H9 (cell line): Measurements from ENCODE around the gene PARP3. TPM values are rescaled to one million over a fixed set of nuclear protein-coding genes. Genes with fewer than 3 reads are reported as not detected.

ENCODE experiments used
- DNase-seq: peaks from one replicate; pipeline ENCODE4 v3.0.0-alpha.2; 2017
- H2AFZ ChIP-seq: one replicate; pipeline ENCODE4 v1.6.1; 2013; ENCODE audit warnings: mild to moderate bottlenecking, low read length, control low read depth, moderate library complexity
- H2AK5ac ChIP-seq: 2 replicates; pipeline ENCODE4 v1.6.1; 2013; ENCODE audit warnings: low read length, control low read depth, mixed read lengths; ENCODE audit not compliant: insufficient read length
- H2BK120ac ChIP-seq: one replicate; pipeline ENCODE4 v1.6.1; 2013; ENCODE audit warnings: low read depth, mild to moderate bottlenecking, low read length, control low read depth, inconsistent platforms; ENCODE audit not compliant: poor library complexity, severe bottlenecking
- H2BK12ac ChIP-seq: 2 replicates; pipeline ENCODE4 v1.6.1; 2013; ENCODE audit warnings: low read length, control low read depth, mixed read lengths, low read depth; ENCODE audit not compliant: insufficient read length
- H2BK15ac ChIP-seq: 2 replicates; pipeline ENCODE4 v1.6.1; 2013; ENCODE audit warnings: low read depth, low read length, control low read depth
- H2BK20ac ChIP-seq: one replicate; pipeline ENCODE4 v1.6.1; 2013; ENCODE audit warnings: low read depth, mild to moderate bottlenecking, low read length, control low read depth, inconsistent platforms; ENCODE audit not compliant: poor library complexity, severe bottlenecking
- H2BK5ac ChIP-seq: 2 replicates; pipeline ENCODE4 v1.6.1; 2013; ENCODE audit warnings: low read length, control low read depth, mixed read lengths; ENCODE audit not compliant: insufficient read length
- H3K14ac ChIP-seq: 2 replicates; pipeline ENCODE4 v1.6.1; 2013; ENCODE audit warnings: low read length, control low read depth; ENCODE audit not compliant: insufficient read depth
- H3K18ac ChIP-seq: 2 replicates; pipeline ENCODE4 v1.6.1; 2013; ENCODE audit warnings: low read depth, mild to moderate bottlenecking, mixed read lengths, low read length, control low read depth; ENCODE audit not compliant: insufficient read length
- H3K23ac ChIP-seq: 2 replicates; pipeline ENCODE4 v1.6.1; 2013; ENCODE audit warnings: low read length, control low read depth, mixed read lengths, low read depth; ENCODE audit not compliant: insufficient read length
- H3K23me2 ChIP-seq: 2 replicates; pipeline ENCODE4 v1.6.1; 2013; ENCODE audit warnings: low read depth, mild to moderate bottlenecking, mixed read lengths, low read length, control low read depth; ENCODE audit not compliant: insufficient read length, poor library complexity, severe bottlenecking
- H3K27ac ChIP-seq: 2 replicates; pipeline ENCODE4 v1.5.1; 2013; ENCODE audit warnings: low read length, control low read depth, mixed read lengths, low read depth; ENCODE audit not compliant: insufficient read length
- H3K27me3 ChIP-seq: 2 replicates; pipeline ENCODE4 v1.6.1; 2013; ENCODE audit warnings: low read length, control low read depth, inconsistent platforms; ENCODE audit not compliant: insufficient read depth
- H3K4ac ChIP-seq: 2 replicates; pipeline ENCODE4 v1.6.1; 2013; ENCODE audit warnings: low read depth, mild to moderate bottlenecking, control low read depth, inconsistent platforms, low read length, moderate library complexity
- H3K4me1 ChIP-seq: 2 replicates; pipeline ENCODE4 v1.6.1; 2013; ENCODE audit warnings: low read length, control low read depth, inconsistent platforms; ENCODE audit not compliant: insufficient read depth
- H3K4me2 ChIP-seq: 2 replicates; pipeline ENCODE4 v1.6.1; 2013; ENCODE audit warnings: low read length, control low read depth, mixed read lengths; ENCODE audit not compliant: insufficient read length, insufficient read depth
- H3K56ac ChIP-seq: 2 replicates; pipeline ENCODE4 v1.6.1; 2013; ENCODE audit warnings: low read depth, mild to moderate bottlenecking, mixed read lengths, low read length, control low read depth; ENCODE audit not compliant: insufficient read length
- H3K79me1 ChIP-seq: 2 replicates; pipeline ENCODE4 v1.6.1; 2013; ENCODE audit warnings: low read depth, mild to moderate bottlenecking, moderate library complexity, low read length, control low read depth, inconsistent platforms; ENCODE audit not compliant: insufficient read depth, poor library complexity, severe bottlenecking
- H3K79me2 ChIP-seq: 2 replicates; pipeline ENCODE4 v1.6.1; 2013; ENCODE audit warnings: low read length, control low read depth, inconsistent platforms; ENCODE audit not compliant: insufficient read depth
- H3K9ac ChIP-seq: 2 replicates; pipeline ENCODE4 v1.6.1; 2013; ENCODE audit warnings: low read length, control low read depth, mixed read lengths; ENCODE audit not compliant: insufficient read length; ENCODE audit errors: extremely low read depth
- H3K9me3 ChIP-seq: one replicate; pipeline ENCODE4 v1.6.1; 2013; ENCODE audit warnings: low read depth, low read length, inconsistent platforms; ENCODE audit not compliant: control insufficient read depth
- H3T11ph ChIP-seq: one replicate; pipeline ENCODE4 v1.6.1; 2013; ENCODE audit warnings: mild to moderate bottlenecking, low read length, control low read depth, inconsistent platforms
- H4K20me1 ChIP-seq: one replicate; pipeline ENCODE4 v1.6.1; 2013; ENCODE audit not compliant: control insufficient read depth, insufficient read length, insufficient read depth
- H4K5ac ChIP-seq: 2 replicates; pipeline ENCODE4 v1.6.1; 2013; ENCODE audit warnings: low read depth, mild to moderate bottlenecking, mixed read lengths, low read length, control low read depth; ENCODE audit not compliant: insufficient read length
- H4K8ac ChIP-seq: replicated peaks from 2 replicates; pipeline ENCODE4 v1.6.1; 2013; ENCODE audit warnings: low read length, control low read depth, mixed read lengths, low read depth; ENCODE audit not compliant: insufficient read length
- H4K91ac ChIP-seq: 2 replicates; pipeline ENCODE4 v1.6.1; 2013; ENCODE audit warnings: low read depth, mild to moderate bottlenecking, moderate library complexity, mixed read lengths, low read length, control low read depth; ENCODE audit not compliant: insufficient read length
- H3K27ac Mint-ChIP-seq, 3 experiments: 2 replicates in 2 of 3; 3 replicates in 1 of 3; pipeline ENCODE4 v1.8.0; 2020 to 2021; ENCODE audit warnings: mixed read lengths in 3 of 3, mild to moderate bottlenecking in 1 of 3, moderate library complexity in 1 of 3
- H3K27me3 Mint-ChIP-seq: 2 replicates; pipeline ENCODE4 v1.8.0; 2021; ENCODE audit warnings: low read depth, mild to moderate bottlenecking, moderate library complexity, mixed read lengths
- H3K36me3 Mint-ChIP-seq, 3 experiments: 2 replicates in 2 of 3; 3 replicates in 1 of 3; pipeline ENCODE4 v1.8.0; 2020 to 2021; ENCODE audit warnings: low read depth in 3 of 3, mixed read lengths in 3 of 3; ENCODE audit not compliant: insufficient read depth in 1 of 3
- H3K4me1 Mint-ChIP-seq, 2 experiments: 2 replicates each; pipeline ENCODE4 v1.8.0; 2020; ENCODE audit warnings: mixed read lengths in 2 of 2
- H3K4me3 Mint-ChIP-seq, 2 experiments: 2 replicates in 1 of 2; 3 replicates in 1 of 2; pipeline ENCODE4 v1.8.0; 2020 to 2021; ENCODE audit warnings: mild to moderate bottlenecking in 2 of 2, mixed read lengths in 2 of 2, moderate library complexity in 1 of 2
- H3K9me3 Mint-ChIP-seq, 2 experiments: 2 replicates in 1 of 2; 3 replicates in 1 of 2; pipeline ENCODE4 v1.8.0; 2020; ENCODE audit warnings: mild to moderate bottlenecking in 2 of 2, mixed read lengths in 2 of 2, moderate library complexity in 1 of 2
- WGBS: extraction: QIAGEN DNeasy Blood & Tissue Kit; methylation state at CpG from one replicate; pipeline ENCODE4 v1.1.7; 2013; ENCODE audit warnings: missing lambda C conversion rate, low lambda C conversion rate, mixed read lengths; ENCODE audit not compliant: insufficient read length; ENCODE audit errors: extremely low coverage; 5-methylcytosine and 5-hydroxymethylcytosine counted together
- total RNA-seq: library from RNA; stranded (reverse); gene quantifications from 2 replicates; pipeline ENCODE4 v1.2.1, GENCODE V29; 2021
- TF ChIP-seq, protein P1 (sequence below): fragments of 200-600 bp; sonication (generic); conservative IDR thresholded peaks from 3 replicates; pipeline ENCODE4 v1.8.0; 2021; ENCODE audit warnings: antibody characterized with exemption, mild to moderate bottlenecking

Gene PARP3
- total RNA-seq, 1 experiment from 2014 or later, result 1.3 TPM

DNA sequence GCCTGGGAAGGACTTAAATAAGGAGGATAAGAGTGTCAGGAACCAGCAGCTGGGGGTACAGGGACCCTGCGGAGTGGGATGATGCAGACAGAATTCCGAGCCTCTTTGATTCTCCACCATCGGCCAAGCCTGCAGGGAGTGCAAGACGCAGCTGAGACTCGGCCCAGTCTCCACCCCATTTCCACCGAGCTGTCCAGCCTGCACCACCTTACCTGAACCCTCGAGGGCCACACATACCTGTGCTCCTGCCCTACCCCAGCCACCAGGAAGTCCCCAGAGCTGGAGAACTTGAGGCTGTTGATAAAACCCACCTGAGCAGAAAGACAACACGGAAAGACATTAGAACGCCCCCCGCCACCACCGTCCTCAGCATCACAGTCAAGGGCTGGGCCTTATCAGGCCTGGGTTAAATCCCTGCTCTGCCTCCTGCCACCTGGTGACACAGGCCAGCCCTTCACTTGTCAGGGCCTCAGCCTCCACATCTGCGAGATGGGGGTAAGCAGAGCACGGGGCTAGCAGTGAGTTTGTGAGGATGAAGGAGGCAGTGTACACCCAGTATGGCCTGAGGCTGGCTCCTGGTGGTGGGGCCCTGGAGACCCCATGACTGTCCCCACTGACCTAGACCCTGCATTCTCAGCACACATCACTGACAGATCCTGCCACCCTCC lies 8.6 kb upstream of the PARP3 start:
- Histone ChIP-seq H3T11ph (no peak overlapping the region), H3K14ac (no peak overlapping the region), H2BK12ac (no peak overlapping the region), H3K79me2 (no peaks in the 10 kb centered on the region), H4K8ac (no peak overlapping the region), H3K23ac (no peak overlapping the region), H3K79me1 (peaks cover 1% of the 10 kb centered on the region), H3K4me2 (no peak overlapping the region), H2BK120ac (no peak overlapping the region), H4K20me1 (no peaks in the 10 kb centered on the region), H2BK5ac (no peak overlapping the region), H3K9ac (no peak overlapping the region), H3K27me3 (no peaks in the 10 kb centered on the region), H3K9me3 (no peaks in the 10 kb centered on the region), H2AK5ac (no peak overlapping the region), H2BK15ac (no peak overlapping the region), H2BK20ac (no peak overlapping the region), H3K56ac (no peak overlapping the region), H2AFZ (no peak overlapping the region), H4K5ac (no peak overlapping the region), H3K4me1 (no peaks in the 10 kb centered on the region), H3K23me2 (no peaks in the 10 kb centered on the region), H3K27ac (no peak overlapping the region), H4K91ac (no peak overlapping the region), H3K4ac (no peak overlapping the region), H3K18ac (no peak overlapping the region)
- no CpG with 5 or more reads among the region's 13 CpGs for WGBS
- TF ChIP-seq, protein P1, sequence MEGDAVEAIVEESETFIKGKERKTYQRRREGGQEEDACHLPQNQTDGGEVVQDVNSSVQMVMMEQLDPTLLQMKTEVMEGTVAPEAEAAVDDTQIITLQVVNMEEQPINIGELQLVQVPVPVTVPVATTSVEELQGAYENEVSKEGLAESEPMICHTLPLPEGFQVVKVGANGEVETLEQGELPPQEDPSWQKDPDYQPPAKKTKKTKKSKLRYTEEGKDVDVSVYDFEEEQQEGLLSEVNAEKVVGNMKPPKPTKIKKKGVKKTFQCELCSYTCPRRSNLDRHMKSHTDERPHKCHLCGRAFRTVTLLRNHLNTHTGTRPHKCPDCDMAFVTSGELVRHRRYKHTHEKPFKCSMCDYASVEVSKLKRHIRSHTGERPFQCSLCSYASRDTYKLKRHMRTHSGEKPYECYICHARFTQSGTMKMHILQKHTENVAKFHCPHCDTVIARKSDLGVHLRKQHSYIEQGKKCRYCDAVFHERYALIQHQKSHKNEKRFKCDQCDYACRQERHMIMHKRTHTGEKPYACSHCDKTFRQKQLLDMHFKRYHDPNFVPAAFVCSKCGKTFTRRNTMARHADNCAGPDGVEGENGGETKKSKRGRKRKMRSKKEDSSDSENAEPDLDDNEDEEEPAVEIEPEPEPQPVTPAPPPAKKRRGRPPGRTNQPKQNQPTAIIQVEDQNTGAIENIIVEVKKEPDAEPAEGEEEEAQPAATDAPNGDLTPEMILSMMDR, result no peak
- Mint-ChIP-seq H3K4me3 (no peak overlapping the region), H3K9me3 (no peaks in the 10 kb centered on the region), H3K27me3 (no peaks in the 10 kb centered on the region; the same call in 1 of the 2 replicates), H3K36me3 (peaks cover 49 to 75% (median 61%) of the 10 kb centered on the region in 3 experiments; a peak in 6 of 7 replicates), H3K4me1 (no peaks in the 10 kb centered on the region), H3K27ac (no peak overlapping the region)
- DNase-seq, result no peak
